SK-N-SH (cell line): ENCODE measurements around the gene PRKCQ. TPM values are rescaled to one million over a fixed set of nuclear protein-coding genes. Genes with fewer than 3 reads are reported as not detected.

ENCODE experiments used
- CTCF ChIA-PET: fragments of 300-600, 350-600 bp; formaldehyde crosslinking; extraction: SDS; loops from one replicate; lab custom pipeline; 2021; lab: Yijun Ruan, JAX
- POLR2A ChIA-PET: fragments of 350-600 bp; sonication (Branson Sonifier 250); formaldehyde crosslinking; extraction: SDS; loops from one replicate; lab custom pipeline; 2020; ENCODE audit warnings: antibody characterized with exemption, inconsistent platforms; lab: Yijun Ruan, JAX
- DNase-seq: peaks from one replicate; pipeline ENCODE4 v3.0.0; 2012
- H2AFZ ChIP-seq: fragments of 200-600 bp; sonication (generic); 2 replicates; pipeline ENCODE4 v1.8.1; 2016; ENCODE audit warnings: antibody characterized with exemption, mild to moderate bottlenecking, low read depth
- H3F3A ChIP-seq: fragments of 200-600 bp; sonication (generic); replicated peaks from 2 replicates; pipeline ENCODE3; 2016; ENCODE audit warnings: antibody characterized with exemption, mild to moderate bottlenecking; ENCODE audit not compliant: insufficient read depth
- H3K27ac ChIP-seq, 2 experiments: fragments of 200-500 bp in 1 of 2; fragments of 200-600 bp in 1 of 2; sonication (Bioruptor generic) in 1 of 2; sonication (generic), shearing (Covaris generic) in 1 of 2; 2 replicates each; pipeline versions ENCODE4 v1.5.1 to v1.6.1; 2014 to 2016; ENCODE audit warnings: low read depth in 2 of 2, inconsistent platforms in 1 of 2, low read length in 1 of 2, mild to moderate bottlenecking in 1 of 2, mixed read lengths in 1 of 2
- H3K27me3 ChIP-seq: fragments of 200-600 bp; sonication (generic), shearing (Covaris generic); 2 replicates; pipeline ENCODE4 v1.6.1; 2016; ENCODE audit warnings: mixed run types; ENCODE audit not compliant: insufficient read depth
- H3K36me3 ChIP-seq, 2 experiments: fragments of 200-500 bp in 1 of 2; fragments of 200-600 bp in 1 of 2; sonication (Bioruptor generic) in 1 of 2; sonication (generic) in 1 of 2; replicated peaks in 1 of 2; 2 replicates each; pipeline versions ENCODE3 to v1.5.1; 2014 to 2016; ENCODE audit warnings: low read length in 1 of 2, mild to moderate bottlenecking in 1 of 2; ENCODE audit not compliant: insufficient read depth in 2 of 2, control insufficient read depth in 1 of 2
- H3K4me1 ChIP-seq, 2 experiments: fragments of 200-500 bp in 1 of 2; fragments of 200-600 bp in 1 of 2; sonication (Bioruptor generic) in 1 of 2; sonication (generic), shearing (Covaris generic) in 1 of 2; 2 replicates each; pipeline versions ENCODE4 v1.5.1 to v1.6.1; 2014 to 2016; ENCODE audit warnings: low read depth in 1 of 2, low read length in 1 of 2, mixed run types in 1 of 2; ENCODE audit not compliant: insufficient read depth in 2 of 2, control insufficient read depth in 1 of 2
- H3K4me2 ChIP-seq: fragments of 200-600 bp; sonication (generic), shearing (Covaris generic); 2 replicates; pipeline ENCODE4 v1.6.1; 2017; ENCODE audit warnings: mixed run types
- H3K4me3 ChIP-seq, 2 experiments: fragments of 200-500 bp in 1 of 2; fragments of 200-600 bp in 1 of 2; sonication (Bioruptor generic) in 1 of 2; sonication (generic), shearing (Covaris generic) in 1 of 2; 2 replicates each; pipeline versions ENCODE4 v1.5.1 to v1.8.1; 2014 to 2016; ENCODE audit warnings: low read depth in 2 of 2, inconsistent platforms in 1 of 2, low read length in 1 of 2, mild to moderate bottlenecking in 1 of 2, mixed read lengths in 1 of 2, moderate library complexity in 1 of 2
- H3K79me2 ChIP-seq: fragments of 200-600 bp; sonication (generic); 2 replicates; pipeline ENCODE4 v1.8.1; 2017; ENCODE audit warnings: mild to moderate bottlenecking; ENCODE audit not compliant: insufficient read depth
- H3K9ac ChIP-seq: fragments of 200-600 bp; sonication (generic); 2 replicates; pipeline ENCODE4 v1.6.1; 2017; ENCODE audit warnings: mixed run types
- H3K9me2 ChIP-seq: fragments of 200-600 bp; sonication (generic); 2 replicates; pipeline ENCODE4 v1.6.1; 2017; ENCODE audit warnings: mixed run types
- H3K9me3 ChIP-seq: fragments of 200-600 bp; sonication (generic); 2 replicates; pipeline ENCODE4 v1.6.1; 2017; ENCODE audit warnings: mixed run types, mild to moderate bottlenecking, moderate library complexity
- H4K20me1 ChIP-seq: fragments of 200-600 bp; sonication (generic); 2 replicates; pipeline ENCODE4 v1.6.1; 2017; ENCODE audit warnings: mild to moderate bottlenecking, mixed run types; ENCODE audit not compliant: insufficient read depth
- EZH2phosphoT487 ChIP-seq: fragments of 200-600 bp; sonication (generic); IDR thresholded peaks from 2 replicates; pipeline ENCODE4 v1.6.1; 2017; ENCODE audit warnings: low read depth, mixed run types, mild to moderate bottlenecking, antibody characterized with exemption, moderate library complexity, borderline replicate concordance
- FOXJ3 ChIP-seq: sonication (generic); formaldehyde crosslinking; IDR thresholded peaks from 2 replicates; pipeline ENCODE4 v1.5.1; 2020; ENCODE audit warnings: mild to moderate bottlenecking, missing genetic modification reagents
- FOXM1 ChIP-seq: IDR thresholded peaks from 2 replicates; pipeline ENCODE4 v1.4.0; 2012; ENCODE audit warnings: low read depth, mild to moderate bottlenecking
- GABPA ChIP-seq: IDR thresholded peaks from 2 replicates; pipeline ENCODE4 v1.4.0; 2012; ENCODE audit warnings: low read depth, mild to moderate bottlenecking
- GATA2 ChIP-seq: sonication (generic); formaldehyde crosslinking; IDR thresholded peaks from 2 replicates; pipeline ENCODE4 v1.5.0; 2020; ENCODE audit warnings: mild to moderate bottlenecking, missing genetic modification reagents
- MEF2A ChIP-seq: IDR thresholded peaks from 2 replicates; pipeline ENCODE4 v1.4.0; 2012; ENCODE audit warnings: low read depth, borderline replicate concordance
- MXI1 ChIP-seq: IDR thresholded peaks from 2 replicates; pipeline ENCODE4 v1.6.1; 2012; ENCODE audit warnings: mild to moderate bottlenecking, low read depth, low read length, improper control_type of control experiment
- NFIC ChIP-seq: IDR thresholded peaks from 2 replicates; pipeline ENCODE4 v1.4.0; 2012; ENCODE audit warnings: borderline replicate concordance
- NRF1 ChIP-seq: IDR thresholded peaks from 2 replicates; pipeline ENCODE4 v1.6.1; 2012; ENCODE audit warnings: low read depth, mild to moderate bottlenecking, low read length
- POLR2AphosphoS5 ChIP-seq: IDR thresholded peaks from 2 replicates; pipeline ENCODE4 v1.6.1; 2012; ENCODE audit warnings: low read depth, low read length
- RAD21 ChIP-seq: IDR thresholded peaks from 2 replicates; pipeline ENCODE4 v1.6.1; 2012; ENCODE audit warnings: mild to moderate bottlenecking, low read length
- RCOR1 ChIP-seq: fragments of 150-350 bp; IDR thresholded peaks from 2 replicates; pipeline ENCODE4 v1.6.1; 2017; ENCODE audit warnings: antibody characterized with exemption, low read length
- SMC3 ChIP-seq: IDR thresholded peaks from 2 replicates; pipeline ENCODE4 v1.6.1; 2012; ENCODE audit warnings: low read depth, low read length, improper control_type of control experiment
- TCF12 ChIP-seq: IDR thresholded peaks from 2 replicates; pipeline ENCODE4 v1.4.0; 2012
- TEAD4 ChIP-seq: IDR thresholded peaks from 2 replicates; pipeline ENCODE4 v1.4.0; 2012; ENCODE audit warnings: mild to moderate bottlenecking, borderline replicate concordance; ENCODE audit not compliant: insufficient read depth
- YY1 ChIP-seq: IDR thresholded peaks from 2 replicates; pipeline ENCODE4 v1.4.0; 2012; ENCODE audit warnings: low read depth, mild to moderate bottlenecking
- WGBS: methylation state at CpG from one replicate; pipeline ENCODE4 v1.1.6; 2017; ENCODE audit warnings: low lambda C conversion rate; 5-methylcytosine and 5-hydroxymethylcytosine counted together
- polyA plus RNA-seq, 3 experiments: library from polyadenylated mRNA; depleted of rRNA; stranded (reverse); fragments of >200 nt; gene quantifications; 2 replicates each; pipeline ENCODE4 v1.2.3, GENCODE V29; 2012
- TF ChIP-seq, protein P1 (sequence below): fragments of 200-600 bp; sonication (generic); IDR thresholded peaks from 2 replicates; pipeline ENCODE4 v1.6.1; 2017; ENCODE audit warnings: antibody characterized with exemption, mild to moderate bottlenecking, moderate library complexity
- TF ChIP-seq, protein P2 (sequence below): fragments of 150-350 bp; IDR thresholded peaks from 2 replicates; pipeline ENCODE4 v1.6.1; 2016; ENCODE audit warnings: mild to moderate bottlenecking, low read depth, low read length
- TF ChIP-seq, protein P3 (sequence below): fragments of 150-350 bp; IDR thresholded peaks from 2 replicates; pipeline ENCODE4 v1.6.1; 2017; ENCODE audit warnings: antibody characterized with exemption, low read length, low read depth, borderline replicate concordance
- TF ChIP-seq, protein P4 (sequence below): IDR thresholded peaks from 2 replicates; pipeline ENCODE4 v1.4.0; 2012; ENCODE audit warnings: low read depth, borderline replicate concordance

The PRKCQ gene
- polyA plus RNA-seq, 1 of the 3 experiments (the other 2 are of a cell fraction) = 0.18 TPM

DNA sequence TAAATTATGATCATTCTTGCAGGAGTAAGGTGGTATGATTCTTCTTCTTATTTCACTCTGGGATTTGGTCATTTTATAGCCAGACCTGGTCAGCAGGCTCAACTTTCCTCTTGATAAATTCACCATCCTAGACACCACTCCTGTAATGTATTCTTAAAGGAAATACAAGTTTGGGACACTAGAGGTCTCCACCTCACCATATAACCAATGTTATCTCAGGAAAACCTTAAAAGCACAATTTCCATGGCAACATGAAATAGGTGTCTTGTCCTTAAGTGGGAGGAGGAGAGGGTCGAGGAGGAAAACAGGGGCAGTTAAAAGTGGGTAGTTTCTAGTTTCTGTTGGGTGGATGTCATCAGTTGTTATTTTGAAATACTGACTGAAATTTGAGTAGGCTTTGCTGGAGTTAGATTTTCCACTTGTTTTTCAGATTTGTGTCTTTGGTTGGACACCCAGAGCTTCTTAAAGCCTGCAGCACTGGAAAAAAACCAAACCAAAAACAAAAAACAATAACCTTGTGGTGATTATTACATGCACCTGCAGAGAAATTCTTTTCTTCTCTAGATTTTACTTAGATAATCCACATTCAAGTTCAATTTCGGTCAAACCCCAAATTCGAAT, 163.1 kb downstream of the PRKCQ start:
- Histone ChIP-seq H3K9ac (no peak overlapping the region), H3K9me3 (no peaks in the 10 kb centered on the region), H4K20me1 (no peaks in the 10 kb centered on the region)
- TF ChIP-seq, protein P1, sequence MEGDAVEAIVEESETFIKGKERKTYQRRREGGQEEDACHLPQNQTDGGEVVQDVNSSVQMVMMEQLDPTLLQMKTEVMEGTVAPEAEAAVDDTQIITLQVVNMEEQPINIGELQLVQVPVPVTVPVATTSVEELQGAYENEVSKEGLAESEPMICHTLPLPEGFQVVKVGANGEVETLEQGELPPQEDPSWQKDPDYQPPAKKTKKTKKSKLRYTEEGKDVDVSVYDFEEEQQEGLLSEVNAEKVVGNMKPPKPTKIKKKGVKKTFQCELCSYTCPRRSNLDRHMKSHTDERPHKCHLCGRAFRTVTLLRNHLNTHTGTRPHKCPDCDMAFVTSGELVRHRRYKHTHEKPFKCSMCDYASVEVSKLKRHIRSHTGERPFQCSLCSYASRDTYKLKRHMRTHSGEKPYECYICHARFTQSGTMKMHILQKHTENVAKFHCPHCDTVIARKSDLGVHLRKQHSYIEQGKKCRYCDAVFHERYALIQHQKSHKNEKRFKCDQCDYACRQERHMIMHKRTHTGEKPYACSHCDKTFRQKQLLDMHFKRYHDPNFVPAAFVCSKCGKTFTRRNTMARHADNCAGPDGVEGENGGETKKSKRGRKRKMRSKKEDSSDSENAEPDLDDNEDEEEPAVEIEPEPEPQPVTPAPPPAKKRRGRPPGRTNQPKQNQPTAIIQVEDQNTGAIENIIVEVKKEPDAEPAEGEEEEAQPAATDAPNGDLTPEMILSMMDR = peak; percentile 78
- TF ChIP-seq NRF1 = no peak
- peak; percentile 79 for TF ChIP-seq RAD21
- no peak for TF ChIP-seq NFIC
- no peak for TF ChIP-seq MEF2A
- no peak for TF ChIP-seq GABPA
- no peak for TF ChIP-seq MXI1
- no peak for TF ChIP-seq RCOR1
- TF ChIP-seq TCF12 = no peak
- peak; percentile 47 for TF ChIP-seq SMC3
- TF ChIP-seq, all 33 proteins: peak for 3
- no peak overlapping the region for H2AFZ ChIP-seq
- no peaks in the 10 kb centered on the region for H3K4me1 ChIP-seq
- no peak overlapping the region for H3K4me3 ChIP-seq
- ChIA-PET POLR2A (no interaction called here), CTCF (interaction anchor here (0.7 to 3.5 kb wide), 13 partner anchors 11 to 330 kb away, joined by 3 to 11 read pairs (median 4); no protein-coding TSS in a partner anchor)
- DNase-seq = peak; percentile 44
- H3K27ac ChIP-seq = no peak overlapping the region
- H3K27me3 ChIP-seq = peaks cover 18% of the 10 kb centered on the region; the same call in 1 of the 2 replicates
- H3K36me3 ChIP-seq = no peaks in the 10 kb centered on the region
- no peaks in the 10 kb centered on the region for H3K9me2 ChIP-seq
- no peaks in the 10 kb centered on the region for H3F3A ChIP-seq
- no peak overlapping the region for H3K4me2 ChIP-seq
- WGBS = 54% methylated on average over 3 of the region's 3 CpGs
- no peaks in the 10 kb centered on the region for H3K79me2 ChIP-seq

DNA sequence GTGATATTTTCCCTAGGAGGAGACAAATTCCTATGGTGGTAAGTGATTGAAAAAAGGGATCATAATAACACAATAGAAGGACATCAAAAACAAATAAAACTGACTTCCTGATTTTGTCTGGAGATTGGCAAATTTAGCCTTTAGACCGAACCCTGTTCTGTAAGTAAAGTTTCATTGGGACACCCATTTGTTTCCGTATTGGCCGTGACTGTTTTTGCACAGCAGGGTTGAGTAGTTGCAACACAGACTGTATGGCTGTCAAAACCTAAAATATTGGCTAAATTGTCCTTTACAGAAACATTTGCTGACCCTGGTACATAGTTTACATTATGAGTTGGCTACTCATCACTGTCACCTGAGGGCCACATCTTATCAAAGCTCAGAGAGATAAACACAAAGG, 168.6 kb downstream of the PRKCQ start:
- no peak overlapping the region for H3K4me3 ChIP-seq
- POLR2A ChIA-PET = no interaction called here
- TF ChIP-seq YY1 = no peak
- no peak for TF ChIP-seq TCF12
- TF ChIP-seq, protein P1 = no peak
- TF ChIP-seq FOXJ3 (CRISPR knock-in tag) = no peak
- no peak for TF ChIP-seq GABPA
- TF ChIP-seq GATA2 (CRISPR knock-in tag) = no peak
- no peak for TF ChIP-seq SMC3
- TF ChIP-seq FOXM1 = no peak
- no peak for TF ChIP-seq NRF1
- TF ChIP-seq, protein P2, sequence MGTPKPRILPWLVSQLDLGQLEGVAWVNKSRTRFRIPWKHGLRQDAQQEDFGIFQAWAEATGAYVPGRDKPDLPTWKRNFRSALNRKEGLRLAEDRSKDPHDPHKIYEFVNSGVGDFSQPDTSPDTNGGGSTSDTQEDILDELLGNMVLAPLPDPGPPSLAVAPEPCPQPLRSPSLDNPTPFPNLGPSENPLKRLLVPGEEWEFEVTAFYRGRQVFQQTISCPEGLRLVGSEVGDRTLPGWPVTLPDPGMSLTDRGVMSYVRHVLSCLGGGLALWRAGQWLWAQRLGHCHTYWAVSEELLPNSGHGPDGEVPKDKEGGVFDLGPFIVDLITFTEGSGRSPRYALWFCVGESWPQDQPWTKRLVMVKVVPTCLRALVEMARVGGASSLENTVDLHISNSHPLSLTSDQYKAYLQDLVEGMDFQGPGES = no peak
- TF ChIP-seq EZH2phosphoT487 = no peak
- TF ChIP-seq, protein P3, sequence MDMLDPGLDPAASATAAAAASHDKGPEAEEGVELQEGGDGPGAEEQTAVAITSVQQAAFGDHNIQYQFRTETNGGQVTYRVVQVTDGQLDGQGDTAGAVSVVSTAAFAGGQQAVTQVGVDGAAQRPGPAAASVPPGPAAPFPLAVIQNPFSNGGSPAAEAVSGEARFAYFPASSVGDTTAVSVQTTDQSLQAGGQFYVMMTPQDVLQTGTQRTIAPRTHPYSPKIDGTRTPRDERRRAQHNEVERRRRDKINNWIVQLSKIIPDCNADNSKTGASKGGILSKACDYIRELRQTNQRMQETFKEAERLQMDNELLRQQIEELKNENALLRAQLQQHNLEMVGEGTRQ = no peak
- no peak for TF ChIP-seq TEAD4
- no peak for TF ChIP-seq RAD21
- TF ChIP-seq MEF2A = no peak
- TF ChIP-seq, protein P4, sequence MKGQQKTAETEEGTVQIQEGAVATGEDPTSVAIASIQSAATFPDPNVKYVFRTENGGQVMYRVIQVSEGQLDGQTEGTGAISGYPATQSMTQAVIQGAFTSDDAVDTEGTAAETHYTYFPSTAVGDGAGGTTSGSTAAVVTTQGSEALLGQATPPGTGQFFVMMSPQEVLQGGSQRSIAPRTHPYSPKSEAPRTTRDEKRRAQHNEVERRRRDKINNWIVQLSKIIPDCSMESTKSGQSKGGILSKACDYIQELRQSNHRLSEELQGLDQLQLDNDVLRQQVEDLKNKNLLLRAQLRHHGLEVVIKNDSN = no peak
- TF ChIP-seq POLR2AphosphoS5 = no peak

More for the DNA sequence above, 168.6 kb downstream of the PRKCQ start:
- Histone ChIP-seq H3K79me2 (no peaks in the 10 kb centered on the region), H3K9me2 (no peaks in the 10 kb centered on the region), H3K4me2 (no peak overlapping the region), H3K36me3 (no peaks in the 10 kb centered on the region), H3K27me3 (peaks cover 13% of the 10 kb centered on the region; the same call in 1 of the 2 replicates), H2AFZ (no peak overlapping the region), H4K20me1 (no peaks in the 10 kb centered on the region), H3K9ac (no peak overlapping the region), H3K4me1 (0 out of 4 replicates have a peak, but pooled peaks cover 0 to 2% of the 10 kb centered on the region in 2 experiments), H3F3A (no peaks in the 10 kb centered on the region), H3K27ac (no peak overlapping the region), H3K9me3 (no peaks in the 10 kb centered on the region)
- 70% methylated on average over 3 of the region's 3 CpGs for WGBS
- no peak for DNase-seq
- CTCF ChIA-PET = interaction anchor here (1.1 to 3.7 kb wide), 4 partner anchors 9 to 256 kb away, joined by 3 to 31 read pairs (median 3); no protein-coding TSS in a partner anchor
